ENCODE results near the gene PTPN9. TPM values are rescaled to one million over a fixed set of nuclear protein-coding genes. Genes with fewer than 3 reads are reported as not detected.
"Not testable (repeated sequence)": the region's sequence is repeated elsewhere in the genome, so short reads cannot be mapped to it uniquely, and the experiment has no call there.

PTPN9 gene
- total RNA-seq, 1 donor from 2014 or later: 42.0 TPM

DNA sequence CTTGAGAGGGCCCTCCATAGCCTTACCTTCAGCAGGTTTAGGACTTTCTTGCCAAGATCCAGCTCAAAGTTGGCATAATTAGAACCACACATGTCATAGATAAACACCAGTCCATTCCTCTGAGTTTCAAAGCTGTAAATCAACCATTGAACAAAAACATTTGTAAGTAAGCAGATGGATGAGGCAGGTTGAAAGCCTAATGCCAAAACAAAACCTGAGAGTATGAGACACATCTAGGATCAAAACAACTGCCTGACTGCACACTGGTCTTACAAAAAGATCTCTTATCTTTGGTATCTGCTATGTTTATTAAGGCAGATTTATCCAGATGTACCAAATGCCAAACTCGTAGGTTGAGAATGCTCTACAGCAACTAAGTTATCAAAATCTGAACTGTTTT lies 61.9 kb downstream of the PTPN9 start:
- DNase-seq (ENCODE audit: low read depth, low spot score): no peak
- H3K4me1 Mint-ChIP-seq: no peaks in the 10 kb centered on the region
- H3K4me3 Mint-ChIP-seq: no peak overlapping the region
- H3K9me3 Mint-ChIP-seq: no peaks in the 10 kb centered on the region
- no peak overlapping the region for H3K27ac Mint-ChIP-seq (ENCODE audit: unreplicated experiment)
- H3K36me3 Mint-ChIP-seq (ENCODE audit: low read depth): peaks cover 29% of the 10 kb centered on the region
- H3K27me3 Mint-ChIP-seq (ENCODE audit: low read depth): no peaks in the 10 kb centered on the region
- TF ChIP-seq, protein P1, sequence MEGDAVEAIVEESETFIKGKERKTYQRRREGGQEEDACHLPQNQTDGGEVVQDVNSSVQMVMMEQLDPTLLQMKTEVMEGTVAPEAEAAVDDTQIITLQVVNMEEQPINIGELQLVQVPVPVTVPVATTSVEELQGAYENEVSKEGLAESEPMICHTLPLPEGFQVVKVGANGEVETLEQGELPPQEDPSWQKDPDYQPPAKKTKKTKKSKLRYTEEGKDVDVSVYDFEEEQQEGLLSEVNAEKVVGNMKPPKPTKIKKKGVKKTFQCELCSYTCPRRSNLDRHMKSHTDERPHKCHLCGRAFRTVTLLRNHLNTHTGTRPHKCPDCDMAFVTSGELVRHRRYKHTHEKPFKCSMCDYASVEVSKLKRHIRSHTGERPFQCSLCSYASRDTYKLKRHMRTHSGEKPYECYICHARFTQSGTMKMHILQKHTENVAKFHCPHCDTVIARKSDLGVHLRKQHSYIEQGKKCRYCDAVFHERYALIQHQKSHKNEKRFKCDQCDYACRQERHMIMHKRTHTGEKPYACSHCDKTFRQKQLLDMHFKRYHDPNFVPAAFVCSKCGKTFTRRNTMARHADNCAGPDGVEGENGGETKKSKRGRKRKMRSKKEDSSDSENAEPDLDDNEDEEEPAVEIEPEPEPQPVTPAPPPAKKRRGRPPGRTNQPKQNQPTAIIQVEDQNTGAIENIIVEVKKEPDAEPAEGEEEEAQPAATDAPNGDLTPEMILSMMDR (conservative IDR thresholded peaks at IDR 0.05): no peak

DNA sequence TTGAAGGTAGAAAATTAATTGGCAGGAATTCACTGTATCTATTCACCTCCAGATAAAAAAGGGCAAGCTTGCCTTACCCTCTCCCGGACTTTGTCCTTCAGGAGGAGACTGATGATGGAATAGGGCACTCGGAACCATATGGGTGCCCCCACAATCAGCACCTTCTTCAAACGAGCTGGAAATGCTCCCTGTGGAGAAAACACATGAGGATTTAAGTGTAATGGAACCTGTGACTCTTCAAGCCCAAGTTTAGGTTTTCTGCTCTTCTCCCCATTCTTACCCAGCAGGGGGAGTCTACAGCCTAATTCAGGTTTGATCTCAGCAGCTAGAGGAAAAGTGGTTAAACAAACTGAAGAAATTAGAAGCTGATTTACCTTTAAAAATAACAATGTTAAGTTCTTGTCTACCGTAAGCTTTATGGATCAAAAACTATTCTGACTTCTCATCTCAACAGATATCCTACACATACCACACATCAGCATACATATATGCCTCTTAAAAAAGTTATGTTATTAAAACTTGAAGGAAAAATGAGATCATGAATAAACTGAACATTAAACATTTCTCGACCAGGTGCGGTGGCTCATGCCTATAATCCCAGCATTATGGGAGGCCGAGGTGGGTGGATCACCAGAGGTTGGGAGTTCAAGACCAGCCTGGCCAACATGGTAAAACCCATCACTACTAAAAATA lies 70.1 kb downstream of the PTPN9 start:
- Mint-ChIP-seq H3K9me3 (peaks cover 3% of the 10 kb centered on the region), H3K4me1 (no peaks in the 10 kb centered on the region), H3K36me3 (ENCODE audit: low read depth) (peaks cover 23% of the 10 kb centered on the region), H3K27me3 (ENCODE audit: low read depth) (no peaks in the 10 kb centered on the region), H3K27ac (ENCODE audit: unreplicated experiment) (no peak overlapping the region), H3K4me3 (no peak overlapping the region)
- TF ChIP-seq, protein P1 (conservative IDR thresholded peaks at IDR 0.05): peak; percentile 65
- no peak for DNase-seq (ENCODE audit: low read depth, low spot score)

DNA sequence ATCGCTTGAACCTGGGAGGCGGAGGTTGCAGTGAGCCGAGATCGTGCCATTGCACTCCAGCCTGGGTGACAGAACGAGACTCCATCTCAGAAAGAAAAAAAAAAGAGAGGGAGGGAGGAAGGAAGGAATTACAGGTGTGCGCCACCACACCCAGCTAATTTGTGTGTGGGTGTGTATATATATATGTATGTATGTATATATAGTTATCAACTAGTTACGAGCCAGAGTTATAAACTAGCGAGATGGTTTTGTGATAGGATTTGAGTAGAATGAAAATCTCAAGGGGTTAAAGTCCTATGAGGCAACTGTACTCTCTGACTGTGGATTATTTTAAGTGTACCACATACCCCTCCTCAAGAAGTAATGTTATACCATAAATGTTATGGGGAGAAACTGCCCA lies 76.8 kb downstream of the PTPN9 start:
- Mint-ChIP-seq H3K9me3 (peaks cover 3% of the 10 kb centered on the region), H3K4me3 (no peak overlapping the region), H3K27ac (ENCODE audit: unreplicated experiment) (no peak overlapping the region), H3K4me1 (no peaks in the 10 kb centered on the region), H3K36me3 (ENCODE audit: low read depth) (peaks cover 39% of the 10 kb centered on the region), H3K27me3 (ENCODE audit: low read depth) (no peaks in the 10 kb centered on the region)
- TF ChIP-seq, protein P1 (conservative IDR thresholded peaks at IDR 0.05): no peak
- no peak for DNase-seq (ENCODE audit: low read depth, low spot score)

DNA sequence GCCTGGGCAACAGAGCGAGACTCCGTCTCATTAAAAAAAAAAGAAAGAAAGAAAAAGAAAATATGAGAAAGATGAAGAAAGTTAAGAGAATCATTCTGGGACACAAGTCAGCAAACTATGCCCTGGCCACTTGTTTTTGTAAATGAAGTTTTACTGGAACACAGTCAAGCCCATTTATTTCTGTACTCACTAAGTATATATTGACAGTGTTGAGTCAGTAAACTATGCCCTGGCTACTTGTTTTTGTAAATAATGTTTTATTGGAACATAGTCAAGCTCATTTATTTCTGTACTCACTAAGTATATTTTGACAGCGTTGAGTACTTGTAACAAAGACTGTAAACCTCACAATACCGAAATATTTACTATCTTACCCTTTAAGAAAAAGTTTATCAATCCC lies 85.4 kb downstream of the PTPN9 start:
- Mint-ChIP-seq H3K36me3 (ENCODE audit: low read depth) (peaks cover 10% of the 10 kb centered on the region), H3K4me3 (no peak overlapping the region), H3K9me3 (no peaks in the 10 kb centered on the region), H3K27me3 (ENCODE audit: low read depth) (no peaks in the 10 kb centered on the region), H3K4me1 (no peaks in the 10 kb centered on the region), H3K27ac (ENCODE audit: unreplicated experiment) (no peak overlapping the region)
- DNase-seq (ENCODE audit: low read depth, low spot score): no peak
- TF ChIP-seq, protein P1 (conservative IDR thresholded peaks at IDR 0.05): no peak

DNA sequence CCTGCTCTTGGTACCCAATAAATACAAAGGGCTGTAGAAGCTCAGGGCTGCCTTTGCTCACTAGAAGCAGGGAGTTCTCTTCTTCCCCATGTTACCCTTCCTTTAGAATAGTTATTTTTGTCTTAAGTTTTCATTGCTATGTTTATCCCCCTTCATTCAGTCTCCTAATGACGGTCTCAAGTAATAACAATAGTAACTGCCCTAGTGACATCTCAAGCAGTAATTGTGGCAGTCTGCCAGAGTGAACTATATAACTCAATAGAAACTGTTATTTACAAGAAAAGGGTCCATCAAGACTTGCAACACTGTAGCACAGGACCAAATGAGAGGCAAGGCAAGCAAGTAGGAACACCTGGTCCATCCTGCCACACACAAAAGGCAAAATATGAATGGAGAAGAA lies 95.2 kb downstream of the PTPN9 start:
- Mint-ChIP-seq H3K4me1 (no peaks in the 10 kb centered on the region), H3K9me3 (peaks cover 6% of the 10 kb centered on the region), H3K4me3 (no peak overlapping the region), H3K36me3 (ENCODE audit: low read depth) (peaks cover 36% of the 10 kb centered on the region), H3K27ac (ENCODE audit: unreplicated experiment) (no peak overlapping the region), H3K27me3 (ENCODE audit: low read depth) (no peaks in the 10 kb centered on the region)
- no peak for DNase-seq (ENCODE audit: low read depth, low spot score)
- TF ChIP-seq, protein P1 (conservative IDR thresholded peaks at IDR 0.05): no peak

DNA sequence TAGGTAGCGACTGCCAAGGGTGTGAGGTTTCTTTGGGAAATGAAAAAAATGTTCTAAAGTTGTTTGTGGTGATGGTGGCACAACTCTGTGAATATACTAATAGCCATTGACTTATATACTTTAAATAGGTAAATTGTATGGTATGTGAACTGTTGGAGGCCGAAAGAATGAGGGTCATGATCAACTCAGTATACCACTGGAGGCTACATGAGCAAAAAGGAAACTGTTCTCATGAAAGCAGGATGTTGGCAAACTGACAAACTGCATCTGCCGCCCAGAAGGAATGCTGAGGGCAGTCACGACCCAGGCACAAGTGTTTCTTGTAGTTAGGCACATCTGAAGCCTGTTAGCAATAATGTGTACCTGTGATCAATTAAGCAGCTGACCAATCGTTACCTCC lies 95.6 kb downstream of the PTPN9 start:
- not testable (repeated sequence) for H3K4me1 Mint-ChIP-seq; DNase-seq (ENCODE audit: low read depth, low spot score); H3K9me3 Mint-ChIP-seq; H3K27me3 Mint-ChIP-seq (ENCODE audit: low read depth); H3K4me3 Mint-ChIP-seq; H3K27ac Mint-ChIP-seq (ENCODE audit: unreplicated experiment)
- peaks cover 39% of the 10 kb centered on the region for H3K36me3 Mint-ChIP-seq (ENCODE audit: low read depth)

Data from neural crest cell (in vitro differentiated cells).